ENCODE results near the gene NALCN. TPM values are rescaled to one million over a fixed set of nuclear protein-coding genes. Genes with fewer than 3 reads are reported as not detected.
A peak's percentile ranks its signal among the peaks of the same experiment; 100 is the strongest.

Gene NALCN
- total and polyA plus RNA-seq, 10 of the 15 experiments (the other 5 are each of a cell fraction or from before 2014, with no cell fraction given): under 0.01 TPM; not detected in 9

GRCh38 chr13:101262306-101262705 lies 154.0 kb downstream of the NALCN start (continued):
- TF ChIP-seq ZBTB4 (CRISPR knock-in tag; IDR thresholded peaks at IDR 0.05) (no peak), SKIL (IDR thresholded peaks at IDR 0.05; ENCODE audit: low read depth, poor library complexity, severe bottlenecking) (no peak), STAT3 (IDR thresholded peaks at IDR 0.05; ENCODE audit: low read depth, low read length) (no peak), IRF5 (IDR thresholded peaks at IDR 0.05; ENCODE audit: borderline replicate concordance) (no peak), RUNX3 (IDR thresholded peaks at IDR 0.05; ENCODE audit: low read length) (no peak), CEBPZ (IDR thresholded peaks at IDR 0.05; ENCODE audit: low read depth, low read length) (no peak), ZNF687 (IDR thresholded peaks at IDR 0.05) (no peak), IKZF1 (conservative IDR thresholded peaks at IDR 0.05) (peak; percentile 37; the same call in 1 of the 2 replicates), HDAC2 (IDR thresholded peaks at IDR 0.05) (no peak), WRNIP1 (IDR thresholded peaks at IDR 0.05; ENCODE audit: borderline replicate concordance, low read depth, low read length) (no peak), TAF1 (IDR thresholded peaks at IDR 0.05; ENCODE audit: borderline replicate concordance, low read depth, low read length) (no peak), SIX5 (IDR thresholded peaks at IDR 0.05; ENCODE audit: low read depth, low read length, severe bottlenecking) (no peak), IKZF2 (IDR thresholded peaks at IDR 0.05) (peak in 1 of 2 experiments; percentile 44; a peak in 2 of 4 replicates)
